ENCODE data around the gene FAM120B.

DNA sequence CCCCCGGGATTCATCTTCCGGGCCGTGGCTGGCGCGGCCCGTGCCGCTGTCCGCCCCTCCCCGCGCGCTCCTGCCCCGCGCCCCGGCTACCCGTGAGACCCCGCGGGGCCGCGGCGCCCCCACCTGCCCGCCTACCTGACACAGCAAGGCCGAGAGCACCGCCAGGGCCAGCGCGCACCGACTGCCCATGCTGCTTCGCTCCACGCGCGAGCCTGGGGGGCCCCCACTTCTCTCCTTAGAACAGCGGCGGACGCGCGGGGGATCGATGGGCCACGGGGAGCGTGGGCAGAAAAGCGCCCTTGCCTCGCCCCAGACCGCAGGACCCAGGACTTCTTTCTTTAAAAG is 16.6 kb upstream of the FAM120B start:
- TF ChIP-seq ZFP3 (CRISPR knock-in tag; IDR thresholded peaks at IDR 0.05) (no peak), ZNF565 (CRISPR knock-in tag; conservative IDR thresholded peaks at IDR 0.05; ENCODE audit: low read depth) (no peak), GLIS3 (CRISPR knock-in tag; IDR thresholded peaks at IDR 0.05) (no peak), ZFP30 (CRISPR knock-in tag; IDR thresholded peaks at IDR 0.05) (no peak)
